Left lung (tissue), 10 donors: Measurements from ENCODE around the gene MGMT. TPM values are rescaled to one million over a fixed set of nuclear protein-coding genes. Genes with fewer than 3 reads are reported as not detected.

Source experiments
- ATAC-seq: fragments of 200-7000 bp; cut with Tn5 transposase; one replicate; pipeline ENCODE4 v1.9.1; 2020; ENCODE audit warnings: moderate library complexity
- DNase-seq, 4 donors: peaks; one replicate each; pipeline ENCODE4 v3.0.0-alpha.2; 2013 to 2020
- H3K27ac ChIP-seq, 2 donors: fragments of 200-600 bp; sonication (generic) in 1 of 2; one replicate each; pipeline versions ENCODE4 v1.5.0 to v1.8.0; 2020 to 2021
- H3K27me3 ChIP-seq, 2 donors: fragments of 200-600 bp; sonication (generic) in 1 of 2; one replicate each; pipeline versions ENCODE4 v1.5.0 to v1.8.0; 2020 to 2021
- H3K36me3 ChIP-seq, 2 donors: fragments of 200-600 bp; sonication (generic) in 1 of 2; one replicate each; pipeline versions ENCODE4 v1.5.0 to v1.8.0; 2020 to 2021
- H3K4me1 ChIP-seq, 2 donors: fragments of 200-600 bp; one replicate each; pipeline ENCODE4 v1.8.0; 2021
- H3K4me3 ChIP-seq, 2 donors: fragments of 200-600 bp; sonication (generic) in 1 of 2; one replicate each; pipeline versions ENCODE4 v1.5.0 to v1.8.0; 2020 to 2021; ENCODE audit warnings: mild to moderate bottlenecking in 1 of 2
- H3K9me3 ChIP-seq, 2 donors: fragments of 200-600 bp; sonication (generic) in 1 of 2; one replicate each; pipeline versions ENCODE4 v1.5.0 to v1.8.0; 2020 to 2021
- intact Hi-C, 2 donors: fragments of 100-400 bp; cut with DNase I; formaldehyde crosslinking; loops; one replicate each; pipeline versions ENCODE4 v1.11.2 to v1.14.2; 2022
- polyA plus RNA-seq, 6 donors: library from polyadenylated mRNA; unstranded; fragments of 120-200 nt; gene quantifications; one replicate each; pipeline ENCODE4 v1.2.1, GENCODE V29; 2013; ENCODE audit not compliant: insufficient read length in 6 of 6
- total RNA-seq, 2 donors: library from RNA; stranded (reverse); fragmentation: NEBNext Ultra II Directional; extraction: Animal tissue kit (Norgen Biotek cat#: 25700); gene quantifications; one replicate each; pipeline ENCODE4 v1.2.1, GENCODE V29; 2021
- TF ChIP-seq, protein P1 (sequence below), 2 donors: fragments of 200-600 bp; sonication (generic) in 1 of 2; IDR thresholded peaks; one replicate each; pipeline versions ENCODE4 v1.5.0 to v1.8.0; 2021; ENCODE audit warnings: antibody characterized with exemption in 2 of 2
- donor health status: DM: no; HTN: yes; CAD: no.
- donor health status: DM: no; HTN: no; CAD: no.

MGMT gene
- total and polyA plus RNA-seq, 8 donors, result 13.1 to 25.5 (median 17.0) TPM

DNA sequence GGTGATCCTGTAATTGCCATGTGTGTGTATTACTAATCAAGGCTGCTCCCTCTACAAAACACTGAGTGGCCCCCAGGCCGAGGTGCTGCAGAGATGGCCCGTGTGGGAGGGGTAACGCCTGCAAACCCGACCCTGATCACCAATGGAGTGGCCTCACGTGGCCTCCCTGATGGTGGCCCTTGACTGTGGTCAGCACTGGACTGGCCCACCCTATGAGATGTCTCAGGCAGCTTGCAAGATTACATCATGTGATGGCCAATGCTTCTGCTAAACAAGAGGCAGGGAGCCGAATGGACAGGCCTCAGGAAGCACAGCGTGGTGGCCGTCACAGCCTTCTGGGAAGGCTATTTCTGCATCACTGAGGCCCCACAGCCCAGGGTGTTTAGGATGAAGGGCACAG lies 186.4 kb downstream of the MGMT start:
- no peaks in the 10 kb centered on the region for H3K36me3 ChIP-seq
- H3K9me3 ChIP-seq, result no peaks in the 10 kb centered on the region
- DNase-seq (peak in 1 of 4 donors; percentile 49), ATAC-seq (no peak)
- H3K4me1 ChIP-seq, result no peaks in the 10 kb centered on the region
- intact Hi-C loops, result no loop called here
- no peak overlapping the region for H3K4me3 ChIP-seq
- TF ChIP-seq, protein P1, sequence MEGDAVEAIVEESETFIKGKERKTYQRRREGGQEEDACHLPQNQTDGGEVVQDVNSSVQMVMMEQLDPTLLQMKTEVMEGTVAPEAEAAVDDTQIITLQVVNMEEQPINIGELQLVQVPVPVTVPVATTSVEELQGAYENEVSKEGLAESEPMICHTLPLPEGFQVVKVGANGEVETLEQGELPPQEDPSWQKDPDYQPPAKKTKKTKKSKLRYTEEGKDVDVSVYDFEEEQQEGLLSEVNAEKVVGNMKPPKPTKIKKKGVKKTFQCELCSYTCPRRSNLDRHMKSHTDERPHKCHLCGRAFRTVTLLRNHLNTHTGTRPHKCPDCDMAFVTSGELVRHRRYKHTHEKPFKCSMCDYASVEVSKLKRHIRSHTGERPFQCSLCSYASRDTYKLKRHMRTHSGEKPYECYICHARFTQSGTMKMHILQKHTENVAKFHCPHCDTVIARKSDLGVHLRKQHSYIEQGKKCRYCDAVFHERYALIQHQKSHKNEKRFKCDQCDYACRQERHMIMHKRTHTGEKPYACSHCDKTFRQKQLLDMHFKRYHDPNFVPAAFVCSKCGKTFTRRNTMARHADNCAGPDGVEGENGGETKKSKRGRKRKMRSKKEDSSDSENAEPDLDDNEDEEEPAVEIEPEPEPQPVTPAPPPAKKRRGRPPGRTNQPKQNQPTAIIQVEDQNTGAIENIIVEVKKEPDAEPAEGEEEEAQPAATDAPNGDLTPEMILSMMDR (IDR thresholded peaks at IDR 0.05), result no peak
- H3K27ac ChIP-seq, result no peak overlapping the region
- no peaks in the 10 kb centered on the region for H3K27me3 ChIP-seq

DNA sequence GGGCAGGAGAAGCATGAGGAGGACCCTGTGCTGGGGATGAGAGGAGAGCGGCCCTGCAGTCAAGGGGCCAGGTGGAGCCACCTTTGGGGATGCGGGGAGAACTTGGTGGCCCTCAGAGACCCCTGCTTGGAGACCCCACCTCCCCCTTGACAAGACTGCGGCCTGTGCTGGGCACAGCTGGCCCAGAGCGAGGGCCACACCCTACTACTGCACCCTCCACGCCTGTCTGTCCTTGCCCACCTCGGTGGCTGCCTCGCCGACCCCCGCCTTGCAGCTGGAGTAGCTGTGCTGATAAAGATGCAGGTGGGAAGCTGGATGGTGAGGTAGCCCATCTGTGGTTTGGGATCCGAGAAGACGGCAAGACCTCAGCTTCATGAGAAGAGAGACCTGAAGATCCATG lies 186.8 kb downstream of the MGMT start:
- TF ChIP-seq, protein P1 (IDR thresholded peaks at IDR 0.05), result no peak
- Histone ChIP-seq H3K27ac (no peak overlapping the region), H3K4me3 (no peak overlapping the region), H3K9me3 (no peaks in the 10 kb centered on the region), H3K4me1 (no peaks in the 10 kb centered on the region), H3K36me3 (no peaks in the 10 kb centered on the region), H3K27me3 (no peaks in the 10 kb centered on the region)
- peak in 1 of 4 donors; percentile 72 for DNase-seq
- no peak for ATAC-seq
- intact Hi-C loops, result no loop called here

DNA sequence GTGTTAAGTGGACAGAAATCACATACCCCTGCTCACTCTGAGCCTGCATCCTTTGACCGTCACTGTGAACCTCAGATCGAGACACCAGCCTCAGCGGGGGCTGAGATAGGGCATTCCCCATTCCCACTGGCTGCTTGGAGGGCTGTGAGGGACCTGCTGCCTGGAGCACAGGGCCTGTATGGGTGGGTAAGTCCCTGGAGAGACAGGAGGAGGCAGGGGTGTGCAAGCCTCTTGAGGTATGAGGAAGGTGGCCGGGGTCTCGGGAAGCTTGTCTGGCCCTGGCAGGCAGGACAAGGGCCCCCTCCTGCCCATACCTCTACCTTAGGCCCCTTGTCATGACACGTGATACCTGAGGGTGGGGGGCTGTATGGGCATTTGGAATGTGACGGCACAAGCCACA lies 187.4 kb downstream of the MGMT start:
- DNase-seq (peak in 1 of 4 donors; percentile 34), ATAC-seq (no peak)
- H3K27ac ChIP-seq, result no peak overlapping the region
- intact Hi-C loops, result no loop called here
- no peaks in the 10 kb centered on the region for H3K27me3 ChIP-seq
- no peaks in the 10 kb centered on the region for H3K9me3 ChIP-seq
- TF ChIP-seq, protein P1 (IDR thresholded peaks at IDR 0.05), result no peak
- peaks cover 0 to 2% of the 10 kb centered on the region in 2 donors for H3K4me1 ChIP-seq
- no peaks in the 10 kb centered on the region for H3K36me3 ChIP-seq
- H3K4me3 ChIP-seq, result no peak overlapping the region

DNA sequence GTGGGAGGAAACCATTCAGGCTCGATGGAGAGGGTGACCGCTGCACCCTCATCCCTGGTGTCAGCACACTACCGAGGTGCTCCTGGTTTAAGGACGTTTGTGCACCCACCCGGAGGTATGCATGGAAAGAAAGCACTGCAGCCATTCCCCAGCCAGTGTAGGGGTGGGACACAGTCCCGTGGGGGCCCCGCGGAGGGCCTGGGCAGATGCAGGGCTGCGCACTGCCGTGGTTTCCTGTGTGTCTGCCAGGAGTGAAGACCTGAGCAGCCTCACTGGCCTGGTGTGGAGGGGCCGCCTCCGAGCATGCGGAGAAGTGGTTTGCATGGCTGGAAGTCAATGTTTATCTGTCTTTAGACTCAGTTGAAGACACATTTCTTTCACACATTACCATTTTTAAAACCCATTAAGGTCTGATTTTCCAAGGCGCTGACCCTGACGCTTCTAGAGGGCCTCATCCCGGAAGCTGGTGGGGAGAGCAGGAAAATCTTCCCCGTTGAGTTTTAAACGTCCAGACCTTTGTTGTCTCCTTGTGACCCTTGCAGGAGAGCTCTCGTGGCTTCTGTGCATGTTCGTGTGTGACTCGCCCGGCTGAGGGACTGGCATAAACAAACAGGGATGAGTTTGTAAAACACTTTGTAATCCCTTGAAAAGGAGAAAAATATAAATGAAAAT lies 188.1 kb downstream of the MGMT start:
- intact Hi-C loops, result no loop called here
- no peaks in the 10 kb centered on the region for H3K36me3 ChIP-seq
- no peaks in the 10 kb centered on the region for H3K9me3 ChIP-seq
- H3K4me1 ChIP-seq, result peaks cover 0 to 8% of the 10 kb centered on the region in 2 donors
- no peak overlapping the region for H3K4me3 ChIP-seq
- H3K27ac ChIP-seq, result no peak overlapping the region
- H3K27me3 ChIP-seq, result no peaks in the 10 kb centered on the region
- TF ChIP-seq, protein P1 (IDR thresholded peaks at IDR 0.05), result no peak
- ATAC-seq (no peak), DNase-seq (peak in 1 of 4 donors; percentile 59)

DNA sequence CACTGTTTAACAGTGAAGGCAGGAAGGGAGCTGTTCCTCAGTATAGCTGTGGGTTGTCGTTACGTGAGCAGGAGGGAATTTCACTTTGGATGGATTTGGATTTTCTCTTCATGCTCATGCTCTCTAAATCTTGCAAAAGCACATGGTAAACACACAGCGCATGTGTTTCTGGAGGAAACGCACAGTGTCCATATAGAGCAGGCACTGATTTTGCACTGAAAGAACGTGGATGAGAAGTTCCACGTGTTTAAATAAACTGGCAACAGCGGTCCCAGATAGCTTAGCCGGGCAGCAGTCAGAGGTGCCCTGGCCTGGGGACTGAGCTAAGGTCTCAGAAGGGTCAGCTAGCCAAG lies 188.6 kb downstream of the MGMT start:
- no peaks in the 10 kb centered on the region for H3K27me3 ChIP-seq
- no peak overlapping the region for H3K4me3 ChIP-seq
- no peak for ATAC-seq
- no peak overlapping the region for H3K27ac ChIP-seq
- no peaks in the 10 kb centered on the region for H3K36me3 ChIP-seq
- DNase-seq, result no peak
- H3K9me3 ChIP-seq, result no peaks in the 10 kb centered on the region
- intact Hi-C loops, result no loop called here
- peaks cover 0 to 11% of the 10 kb centered on the region in 2 donors for H3K4me1 ChIP-seq
- TF ChIP-seq, protein P1 (IDR thresholded peaks at IDR 0.05), result no peak
